Keratinocyte (primary cell): ENCODE data around the gene ARHGAP6. TPM values are rescaled to one million over a fixed set of nuclear protein-coding genes. Genes with fewer than 3 reads are reported as not detected.

Source experiments
- DNase-seq: peaks from one replicate; pipeline ENCODE4 v3.0.0-alpha.2; 2011; ENCODE audit warnings: low read depth, missing footprints, low spot score
- FAIRE-seq: peaks from 2 replicates; lab custom pipeline; 2011; peaks lifted over from hg19 to GRCh38; lab: Jason Lieb, UNC
- H2AFZ ChIP-seq: 2 replicates; pipeline ENCODE4 v1.6.0; 2012; ENCODE audit warnings: low read length, control low read depth, inconsistent platforms; ENCODE audit not compliant: control insufficient read depth
- H3K27ac ChIP-seq: 2 replicates; pipeline ENCODE4 v1.5.1; 2011; ENCODE audit warnings: low read length; ENCODE audit not compliant: control insufficient read depth, insufficient read depth
- H3K27me3 ChIP-seq: 3 replicates; pipeline ENCODE4 v1.6.0; 2011; ENCODE audit warnings: low read length; ENCODE audit not compliant: control insufficient read depth, insufficient read depth; ENCODE audit errors: extremely low read depth
- H3K36me3 ChIP-seq, 2 experiments: 2 replicates in 1 of 2; 3 replicates in 1 of 2; pipeline ENCODE4 v1.5.1; 2011; ENCODE audit warnings: low read length in 2 of 2, mild to moderate bottlenecking in 1 of 2; ENCODE audit not compliant: control insufficient read depth in 2 of 2, insufficient read depth in 2 of 2; ENCODE audit errors: extremely low read depth in 1 of 2
- H3K4me1 ChIP-seq: 3 replicates; pipeline ENCODE4 v1.5.1; 2011; ENCODE audit warnings: low read length; ENCODE audit not compliant: control insufficient read depth, insufficient read depth; ENCODE audit errors: extremely low read depth
- H3K4me2 ChIP-seq: 3 replicates; pipeline ENCODE4 v1.6.0; 2011; ENCODE audit warnings: low read depth, low read length; ENCODE audit not compliant: control insufficient read depth, insufficient read depth; ENCODE audit errors: extremely low read depth
- H3K4me3 ChIP-seq, 3 experiments: fragments of 200-600 bp in 1 of 3; sonication (generic) in 1 of 3; 2 replicates in 2 of 3; 3 replicates in 1 of 3; pipeline ENCODE4 v1.5.1; 2011 to 2016; ENCODE audit warnings: low read length in 3 of 3, mild to moderate bottlenecking in 3 of 3, control low read depth in 2 of 3, inconsistent platforms in 1 of 3, low read depth in 1 of 3, mixed read lengths in 1 of 3, mixed run types in 1 of 3, moderate library complexity in 1 of 3; ENCODE audit not compliant: control insufficient read depth in 2 of 3, insufficient read depth in 2 of 3; ENCODE audit errors: extremely low read depth in 1 of 3
- H3K79me2 ChIP-seq: 2 replicates; pipeline ENCODE4 v1.6.0; 2012; ENCODE audit warnings: low read length; ENCODE audit not compliant: control insufficient read depth, insufficient read depth
- H3K9ac ChIP-seq: 3 replicates; pipeline ENCODE4 v1.6.0; 2011; ENCODE audit warnings: low read length; ENCODE audit not compliant: control insufficient read depth, insufficient read depth; ENCODE audit errors: extremely low read depth
- H3K9me1 ChIP-seq: 3 replicates; pipeline ENCODE4 v1.6.0; 2011; ENCODE audit warnings: low read length; ENCODE audit not compliant: control insufficient read depth, insufficient read depth; ENCODE audit errors: extremely low read depth
- H3K9me3 ChIP-seq: 2 replicates; pipeline ENCODE4 v1.5.1; 2012; ENCODE audit warnings: low read depth, low read length; ENCODE audit not compliant: control insufficient read depth
- H4K20me1 ChIP-seq: 3 replicates; pipeline ENCODE4 v1.6.0; 2011; ENCODE audit warnings: low read length; ENCODE audit not compliant: control insufficient read depth, insufficient read depth; ENCODE audit errors: extremely low read depth
- EZH2 ChIP-seq: IDR thresholded peaks from one replicate; pipeline ENCODE4 v1.6.1; 2012; ENCODE audit warnings: inconsistent platforms, mild to moderate bottlenecking, low read length, moderate library complexity
- dilution Hi-C: fragments of 300-500 bp; cut with MboI; formaldehyde crosslinking; loops from one replicate; pipeline ENCODE4 v1.7.0; 2020; ENCODE audit warnings: low sequenced_read_pairs; ENCODE audit not compliant: extremely low pct_ligation_motif_present
- polyA plus RNA-seq, 5 experiments: library from polyadenylated mRNA; depleted of rRNA in 3 of 5; stranded (reverse) in 3 of 5; stranded (forward) in 1 of 5; unstranded in 1 of 5; fragments of >200 nt; gene quantifications; 1 replicate in 1 of 5; 2 replicates in 3 of 5; 3 replicates in 1 of 5; pipeline versions ENCODE4 v1.2.1 to v1.2.3, GENCODE V29; 2011 to 2012; ENCODE audit warnings: missing spikeins in 2 of 5, low read depth in 1 of 5, low replicate concordance in 1 of 5
- TF ChIP-seq, protein P1 (sequence below), 3 experiments: IDR thresholded peaks in 1 of 3; conservative IDR thresholded peaks in 1 of 3; optimal IDR thresholded peaks in 1 of 3; 2 replicates in 2 of 3; 3 replicates in 1 of 3; pipeline versions ENCODE3 to v1.5.1; 2011; ENCODE audit warnings: low read length in 3 of 3, mild to moderate bottlenecking in 3 of 3, moderate library complexity in 2 of 3, control low read depth in 1 of 3, inconsistent platforms in 1 of 3; ENCODE audit not compliant: insufficient read depth in 2 of 3; ENCODE audit errors: extremely low read depth in 1 of 3

ARHGAP6 gene
- polyA plus RNA-seq, 1 donor (not counting 4 experiments of a cell fraction or from before 2014, with no cell fraction given) = 0.01 TPM

DNA sequence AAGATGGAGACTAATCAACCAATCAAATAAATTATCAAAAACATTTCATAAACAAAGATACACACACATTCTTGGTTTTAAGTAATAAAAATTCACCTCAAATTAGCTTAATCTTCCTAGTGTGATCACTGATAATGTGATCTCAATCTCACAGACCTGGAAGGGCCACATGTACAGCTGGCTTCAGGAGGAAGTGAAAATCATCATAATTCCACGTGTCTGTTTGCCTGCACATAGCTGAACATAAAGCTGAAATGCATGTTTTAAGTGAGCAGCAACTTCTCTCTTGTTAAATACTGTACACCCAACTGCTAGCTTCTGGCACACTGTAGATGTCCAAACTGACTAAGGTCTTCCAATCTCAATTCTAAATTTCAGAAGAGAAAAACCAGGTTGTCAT lies 53.8 kb downstream of the ARHGAP6 start:
- Histone ChIP-seq H4K20me1 (no peaks in the 10 kb centered on the region), H3K9me3 (no peaks in the 10 kb centered on the region), H3K9ac (no peak overlapping the region), H3K4me3 (no peak overlapping the region), H3K4me2 (no peak overlapping the region), H3K4me1 (no peaks in the 10 kb centered on the region), H2AFZ (no peak overlapping the region), H3K79me2 (no peaks in the 10 kb centered on the region), H3K36me3 (no peaks in the 10 kb centered on the region), H3K9me1 (no peaks in the 10 kb centered on the region), H3K27ac (no peak overlapping the region), H3K27me3 (no peaks in the 10 kb centered on the region)
- dilution Hi-C loops = no loop called here
- FAIRE-seq = no peak
- TF ChIP-seq, protein P1, sequence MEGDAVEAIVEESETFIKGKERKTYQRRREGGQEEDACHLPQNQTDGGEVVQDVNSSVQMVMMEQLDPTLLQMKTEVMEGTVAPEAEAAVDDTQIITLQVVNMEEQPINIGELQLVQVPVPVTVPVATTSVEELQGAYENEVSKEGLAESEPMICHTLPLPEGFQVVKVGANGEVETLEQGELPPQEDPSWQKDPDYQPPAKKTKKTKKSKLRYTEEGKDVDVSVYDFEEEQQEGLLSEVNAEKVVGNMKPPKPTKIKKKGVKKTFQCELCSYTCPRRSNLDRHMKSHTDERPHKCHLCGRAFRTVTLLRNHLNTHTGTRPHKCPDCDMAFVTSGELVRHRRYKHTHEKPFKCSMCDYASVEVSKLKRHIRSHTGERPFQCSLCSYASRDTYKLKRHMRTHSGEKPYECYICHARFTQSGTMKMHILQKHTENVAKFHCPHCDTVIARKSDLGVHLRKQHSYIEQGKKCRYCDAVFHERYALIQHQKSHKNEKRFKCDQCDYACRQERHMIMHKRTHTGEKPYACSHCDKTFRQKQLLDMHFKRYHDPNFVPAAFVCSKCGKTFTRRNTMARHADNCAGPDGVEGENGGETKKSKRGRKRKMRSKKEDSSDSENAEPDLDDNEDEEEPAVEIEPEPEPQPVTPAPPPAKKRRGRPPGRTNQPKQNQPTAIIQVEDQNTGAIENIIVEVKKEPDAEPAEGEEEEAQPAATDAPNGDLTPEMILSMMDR (optimal IDR thresholded peaks at IDR 0.05 in 1 of 3, IDR thresholded peaks at IDR 0.05 in 1 of 3, conservative IDR thresholded peaks at IDR 0.05 in 1 of 3; ENCODE audit: extremely low read depth in 1 of 3, insufficient read depth in 2 of 3, low read length in 3 of 3) = no peak
- TF ChIP-seq EZH2 = no peak
- DNase-seq = no peak

DNA sequence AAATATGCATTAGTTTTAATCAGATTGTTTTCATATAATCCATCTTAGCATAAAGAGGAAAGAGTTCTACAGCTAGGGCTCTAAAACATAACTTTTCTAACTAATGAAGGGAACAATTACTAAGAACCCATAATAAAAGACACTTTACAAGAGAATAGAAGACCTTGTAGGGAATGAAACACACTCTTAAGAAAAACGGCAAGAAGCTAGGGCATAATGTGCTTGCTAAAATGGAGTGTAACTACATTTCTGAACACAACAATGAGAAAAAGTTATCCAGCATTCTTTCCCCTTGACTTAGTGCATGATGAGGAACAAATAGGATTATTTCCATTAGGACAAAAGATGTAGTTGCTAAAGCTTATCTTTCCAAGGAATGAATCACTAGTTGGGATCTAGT lies 54.6 kb downstream of the ARHGAP6 start:
- no peaks in the 10 kb centered on the region for H3K36me3 ChIP-seq
- dilution Hi-C loops = no loop called here
- H3K9me3 ChIP-seq = no peaks in the 10 kb centered on the region
- H3K27ac ChIP-seq = no peak overlapping the region
- FAIRE-seq (no peak), DNase-seq (no peak)
- no peak for TF ChIP-seq EZH2
- TF ChIP-seq, protein P1 (optimal IDR thresholded peaks at IDR 0.05 in 1 of 3, IDR thresholded peaks at IDR 0.05 in 1 of 3, conservative IDR thresholded peaks at IDR 0.05 in 1 of 3; ENCODE audit: extremely low read depth in 1 of 3, insufficient read depth in 2 of 3, low read length in 3 of 3) = no peak
- H3K27me3 ChIP-seq = no peaks in the 10 kb centered on the region
- H4K20me1 ChIP-seq = no peaks in the 10 kb centered on the region
- H3K79me2 ChIP-seq = no peaks in the 10 kb centered on the region
- no peaks in the 10 kb centered on the region for H3K4me1 ChIP-seq
- no peak overlapping the region for H3K4me3 ChIP-seq
- no peak overlapping the region for H2AFZ ChIP-seq
- no peak overlapping the region for H3K4me2 ChIP-seq
- H3K9ac ChIP-seq = no peak overlapping the region
- H3K9me1 ChIP-seq = no peaks in the 10 kb centered on the region
